ENCODE measurements around the gene C2orf80. TPM values are rescaled to one million over a fixed set of nuclear protein-coding genes. Genes with fewer than 3 reads are reported as not detected.

Gene C2orf80
- total RNA-seq, 4 donors from 2014 or later = not detected

GRCh38 chr2:208135794-208136715 lies 53.8 kb downstream of the C2orf80 start:
- no peaks in the 10 kb centered on the region for H3K36me3 ChIP-seq
- peak overlapping the region in 1 of 4 donors; percentile 19 for H3K27ac ChIP-seq
- peaks cover 0 to 7% (median 0%) of the 10 kb centered on the region in 4 donors for H3K9me3 ChIP-seq
- WGBS, 2 donors = 74 to 78% methylated on average over 11 of the region's 11 CpGs
- H3K4me1 ChIP-seq = no peaks in the 10 kb centered on the region
- DNase-seq (ENCODE audit: low spot score in 2 of 2) = no peak
- TF ChIP-seq CTCF (IDR thresholded peaks at IDR 0.05) = no peak
- no peak for TF ChIP-seq POLR2A (IDR thresholded peaks at IDR 0.05)
- TF ChIP-seq EP300 (IDR thresholded peaks at IDR 0.05) = no peak
- H3K27me3 ChIP-seq = no peaks in the 10 kb centered on the region
- no peak overlapping the region for H3K4me3 ChIP-seq

GRCh38 chr2:208134928-208135586 lies 54.8 kb downstream of the C2orf80 start:
- H3K27ac ChIP-seq = no peak overlapping the region
- H3K36me3 ChIP-seq = no peaks in the 10 kb centered on the region
- no peak for TF ChIP-seq EP300 (IDR thresholded peaks at IDR 0.05)
- no peak for TF ChIP-seq POLR2A (IDR thresholded peaks at IDR 0.05)
- TF ChIP-seq CTCF (IDR thresholded peaks at IDR 0.05) = no peak
- peaks cover 0 to 7% (median 0%) of the 10 kb centered on the region in 4 donors for H3K9me3 ChIP-seq
- DNase-seq (ENCODE audit: low spot score in 2 of 2) = no peak
- WGBS, 2 donors = 44 to 50% methylated on average over 8 of the region's 8 CpGs
- no peak overlapping the region for H3K4me3 ChIP-seq
- H3K4me1 ChIP-seq = no peaks in the 10 kb centered on the region
- no peaks in the 10 kb centered on the region for H3K27me3 ChIP-seq

- TF ChIP-seq EP300 (IDR thresholded peaks at IDR 0.05) (no peak), POLR2A (IDR thresholded peaks at IDR 0.05) (no peak), CTCF (IDR thresholded peaks at IDR 0.05) (no peak)
- WGBS, 2 donors = 78 to 82% methylated on average over 6 of the region's 6 CpGs
- Histone ChIP-seq H3K27me3 (peaks cover 0 to 15% of the 10 kb centered on the region in 2 donors), H3K4me1 (no peaks in the 10 kb centered on the region), H3K36me3 (no peaks in the 10 kb centered on the region), H3K4me3 (no peak overlapping the region), H3K27ac (no peak overlapping the region), H3K9me3 (no peaks in the 10 kb centered on the region)
- no peak for DNase-seq (ENCODE audit: low spot score in 2 of 2)
Measured at GRCh38 chr2:208130712-208131110, 59.1 kb downstream of the C2orf80 start.

- no peak for TF ChIP-seq EP300 (IDR thresholded peaks at IDR 0.05)
- TF ChIP-seq CTCF (IDR thresholded peaks at IDR 0.05) = no peak
- no peak for TF ChIP-seq POLR2A (IDR thresholded peaks at IDR 0.05)
- Histone ChIP-seq H3K4me1 (no peaks in the 10 kb centered on the region), H3K27ac (no peak within 1 kb of the TSS), H3K9me3 (no peaks in the 10 kb centered on the region), H3K4me3 (no peak within 1 kb of the TSS), H3K27me3 (peaks cover 0 to 21% of the 10 kb centered on the region in 2 donors), H3K36me3 (no peaks in the 10 kb centered on the region)
- 65 to 67% methylated on average over 19 of the region's 19 CpGs for WGBS, 2 donors
- no peak for DNase-seq (ENCODE audit: low spot score in 2 of 2)
Measured at GRCh38 chr2:208129744-208130711, 59.8 kb downstream of the C2orf80 start, which contains the start of gene CRYGC. Gene CRYGC (minus strand): TSS chr2:208129828. CDS start chr2:208129792, 36 bp downstream.

All from tibial nerve (tissue), 4 donors.